GM12878 (cell line): ENCODE data around the gene SLC4A5. TPM values are rescaled to one million over a fixed set of nuclear protein-coding genes. Genes with fewer than 3 reads are reported as not detected.
A peak's percentile ranks its signal among the peaks of the same experiment; 100 is the strongest.

ENCODE experiments used
- ASH2L ChIP-seq: fragments of 300-600, 200-600 bp; sonication (generic); IDR thresholded peaks from 2 replicates; pipeline ENCODE4 v1.6.1; 2017; ENCODE audit warnings: low read depth, mild to moderate bottlenecking, borderline replicate concordance
- BMI1 ChIP-seq: fragments of 450-650 bp; IDR thresholded peaks from 2 replicates; pipeline ENCODE4 v1.6.1; 2016; ENCODE audit warnings: mild to moderate bottlenecking, moderate library complexity, borderline replicate concordance
- CBFB ChIP-seq: IDR thresholded peaks from 2 replicates; pipeline ENCODE4 v1.6.1; 2016; ENCODE audit warnings: antibody characterized with exemption, low read depth
- CBX5 ChIP-seq: sonication (generic); IDR thresholded peaks from 2 replicates; pipeline ENCODE4 v1.6.1; 2016; ENCODE audit warnings: low read depth, moderate library complexity, mild to moderate bottlenecking, inconsistent platforms
- CREB1 ChIP-seq: IDR thresholded peaks from 2 replicates; pipeline ENCODE4 v1.6.1; 2012; ENCODE audit warnings: low read depth, mild to moderate bottlenecking, inconsistent platforms
- DPF2 ChIP-seq: fragments of 450-650 bp; IDR thresholded peaks from 2 replicates; pipeline ENCODE4 v1.6.1; 2017; ENCODE audit warnings: mild to moderate bottlenecking
- IRF5 ChIP-seq: fragments of 450-650 bp; IDR thresholded peaks from 2 replicates; pipeline ENCODE4 v1.6.1; 2017; ENCODE audit warnings: borderline replicate concordance
- JUNB ChIP-seq: IDR thresholded peaks from 2 replicates; pipeline ENCODE4 v1.6.1; 2016; ENCODE audit warnings: antibody characterized with exemption, mild to moderate bottlenecking
- MLLT1 ChIP-seq: fragments of 450-650 bp; IDR thresholded peaks from 2 replicates; pipeline ENCODE4 v1.6.1; 2016; ENCODE audit warnings: mild to moderate bottlenecking
- MTA2 ChIP-seq: fragments of 450-650 bp; IDR thresholded peaks from 2 replicates; pipeline ENCODE4 v1.6.1; 2016; ENCODE audit warnings: low read depth, mild to moderate bottlenecking, moderate library complexity
- RAD51 ChIP-seq: fragments of 450-650 bp; IDR thresholded peaks from 2 replicates; pipeline ENCODE4 v1.6.1; 2016; ENCODE audit warnings: moderate library complexity, mild to moderate bottlenecking, inconsistent platforms
- RELA ChIP-seq: fragments of 450-650 bp; IDR thresholded peaks from 2 replicates; pipeline ENCODE4 v1.8.0; 2014; ENCODE audit warnings: borderline replicate concordance; ENCODE audit not compliant: partially characterized antibody
- SMAD5 ChIP-seq: IDR thresholded peaks from 2 replicates; pipeline ENCODE4 v1.6.1; 2016; ENCODE audit warnings: antibody characterized with exemption, low read depth
- SMARCA5 ChIP-seq: fragments of 450-650 bp; IDR thresholded peaks from 2 replicates; pipeline ENCODE4 v1.6.1; 2017; ENCODE audit warnings: mild to moderate bottlenecking
- SP1 ChIP-seq: IDR thresholded peaks from one replicate; pipeline ENCODE4 v1.6.1; 2011; ENCODE audit warnings: low read depth, low read length
- USF1 ChIP-seq: IDR thresholded peaks from 2 replicates; pipeline ENCODE4 v1.6.1; 2011; ENCODE audit warnings: borderline replicate concordance, low read depth, mild to moderate bottlenecking, moderate library complexity, mixed read lengths, low read length; ENCODE audit not compliant: insufficient read depth; ENCODE audit errors: extremely low read length
- YY1 ChIP-seq: IDR thresholded peaks from 2 replicates; pipeline ENCODE4 v1.6.1; 2011; ENCODE audit warnings: low read depth, mild to moderate bottlenecking, low read length
- ZBTB11 ChIP-seq: fragments of 450-650 bp; formaldehyde crosslinking; IDR thresholded peaks from 2 replicates; pipeline ENCODE4 v1.5.0; 2022; ENCODE audit warnings: mild to moderate bottlenecking, missing genetic modification characterization
- ZBTB40 ChIP-seq: fragments of 450-650 bp; IDR thresholded peaks from 2 replicates; pipeline ENCODE4 v1.6.1; 2016; ENCODE audit warnings: mild to moderate bottlenecking, moderate library complexity, borderline replicate concordance
- polyA plus RNA-seq, 11 experiments: library from polyadenylated mRNA; depleted of rRNA in 4 of 11; unstranded in 6 of 11; stranded (reverse) in 5 of 11; fragments of >200 nt; fragmentation: Nextera tagmentation in 4 of 11; fragmentation: Illumina TruSeq in 1 of 11; extraction: Ambion mirVana in 4 of 11; extraction: Trizol in 1 of 11; gene quantifications; 1 replicate in 1 of 11; 2 replicates in 10 of 11; pipeline versions ENCODE4 v1.2.1 to v1.2.3, GENCODE V29; 2011 to 2016; ENCODE audit warnings: inconsistent platforms in 2 of 11, missing spikeins in 2 of 11, low read depth in 1 of 11
- total RNA-seq, 4 experiments: library from RNA; depleted of rRNA in 3 of 4; stranded (reverse); fragments of >200 nt in 3 of 4; fragmentation: Illumina TruSeq in 1 of 4; extraction: Trizol in 1 of 4; gene quantifications; 2 replicates each; pipeline versions ENCODE4 v1.2.1 to v1.2.3, GENCODE V29; 2013 to 2021

SLC4A5 gene
- total and polyA plus RNA-seq, 10 of the 15 experiments (the other 5 are each of a cell fraction or from before 2014, with no cell fraction given): 0.15 to 4.7 (median 1.6) TPM

GRCh38 chr2:74391580-74392448, 48.6 kb upstream of the SLC4A5 start (continued):
- TF ChIP-seq USF1: no peak
- TF ChIP-seq SMAD5: no peak
- no peak for TF ChIP-seq SP1
- peak; percentile 71 for TF ChIP-seq YY1
- peak; percentile 91 for TF ChIP-seq CBFB
- TF ChIP-seq MTA2: peak; percentile 20; the same call in 1 of the 2 replicates
- TF ChIP-seq ASH2L: no peak
- no peak for TF ChIP-seq ZBTB11 (CRISPR knock-in tag)
- peak; percentile 96 for TF ChIP-seq IRF5
- no peak for TF ChIP-seq RAD51
- TF ChIP-seq DPF2: no peak
- no peak for TF ChIP-seq ZBTB40
- peak; percentile 91 for TF ChIP-seq SMARCA5
- TF ChIP-seq MLLT1: no peak; the same call in 1 of the 2 replicates
- TF ChIP-seq BMI1: no peak
- TF ChIP-seq CREB1: peak; percentile 71; the same call in 1 of the 2 replicates
- no peak for TF ChIP-seq CBX5
- TF ChIP-seq JUNB: no peak
- TF ChIP-seq RELA: peak; percentile 65
